AG04449 (cell line): ENCODE results near the gene PVALEF.

Experiments
- CTCF ChIA-PET: fragments of 350-600 bp; formaldehyde crosslinking; extraction: SDS; loops from one replicate; lab custom pipeline; 2021; ENCODE audit warnings: antibody characterized with exemption; lab: Yijun Ruan, JAX
- POLR2A ChIA-PET: fragments of 400-600, 350-600 bp; formaldehyde crosslinking; extraction: SDS; loops from one replicate; lab custom pipeline; 2020; ENCODE audit warnings: antibody characterized with exemption, inconsistent platforms; lab: Yijun Ruan, JAX
- DNase-seq: peaks from one replicate; pipeline ENCODE4 v3.0.0-alpha.2; 2010; ENCODE audit warnings: low read depth, low spot score
- H3K4me3 ChIP-seq: 2 replicates; pipeline ENCODE4 v1.5.1; 2011; ENCODE audit warnings: low read depth, mild to moderate bottlenecking, control low read depth, low read length
- CTCF ChIP-seq: IDR thresholded peaks from one replicate; pipeline ENCODE4 v1.5.1; 2011; ENCODE audit warnings: mild to moderate bottlenecking, moderate library complexity, low read length, control low read depth, inconsistent platforms; ENCODE audit not compliant: insufficient read depth; ENCODE audit errors: missing control alignments

Gene PVALEF

GRCh38 chr17:81229666-81229920 lies 64.3 kb downstream of the PVALEF start:
- TF ChIP-seq CTCF: no peak
- no peak for DNase-seq
- POLR2A ChIA-PET: no interaction called here
- CTCF ChIA-PET: interaction anchor here (2.0 kb wide), 1 partner anchor 88 kb away, joined by 6 read pairs; no protein-coding TSS in a partner anchor
- H3K4me3 ChIP-seq: no peak overlapping the region

- ChIA-PET CTCF (interaction anchor here (2.0 kb wide), 1 partner anchor 88 kb away, joined by 6 read pairs; no protein-coding TSS in a partner anchor), POLR2A (no interaction called here)
- TF ChIP-seq CTCF: peak; percentile 19
- no peak for DNase-seq
- H3K4me3 ChIP-seq: no peak overlapping the region
Observed at GRCh38 chr17:81230043-81230820, 64.9 kb downstream of the PVALEF start.

GRCh38 chr17:81231121-81231645 lies 65.9 kb downstream of the PVALEF start:
- TF ChIP-seq CTCF: no peak
- ChIA-PET POLR2A (interaction anchor here (0.5 to 1.3 kb wide), 2 partner anchors 8 to 72 kb away, joined by 3 read pairs; partner anchors contain the start of gene CEP131), CTCF (interaction anchor here (2.0 kb wide), 1 partner anchor 89 kb away, joined by 6 read pairs; no protein-coding TSS in a partner anchor)
- H3K4me3 ChIP-seq: no peak overlapping the region
- no peak for DNase-seq

- no peak for TF ChIP-seq CTCF
- ChIA-PET POLR2A (interaction anchor here (0.5 to 1.3 kb wide), 2 partner anchors 9 to 72 kb away, joined by 3 read pairs; partner anchors contain the start of gene CEP131), CTCF (no interaction called here)
- DNase-seq: no peak
- H3K4me3 ChIP-seq: no peak overlapping the region
Observed at GRCh38 chr17:81231766-81232581, 66.7 kb downstream of the PVALEF start.
